CD4-positive, alpha-beta T cell (primary cell): ENCODE results near the gene SPOPL. TPM values are rescaled to one million over a fixed set of nuclear protein-coding genes. Genes with fewer than 3 reads are reported as not detected.

Source experiments
- ATAC-seq: fragments of 200-7000 bp; cut with Tn5 transposase; one replicate; pipeline ENCODE4 v1.10.0; 2022; ENCODE audit warnings: mild to moderate bottlenecking; ENCODE audit not compliant: poor library complexity
- CTCF ChIA-PET: fragments of 350-600 bp; sonication (Branson Sonifier 250); formaldehyde crosslinking; loops from one replicate; lab custom pipeline; 2021; ENCODE audit warnings: antibody characterized with exemption, inconsistent platforms; lab: Charles Lee
- POLR2A ChIA-PET: fragments of 350-600 bp; sonication (Branson Sonifier 250); formaldehyde crosslinking; loops from one replicate; lab custom pipeline; 2021; ENCODE audit warnings: antibody characterized with exemption, inconsistent platforms; lab: Charles Lee
- DNase-seq, 14 experiments: peaks; one replicate each; pipeline ENCODE4 v3.0.0-alpha.2; 2013 to 2020; ENCODE audit warnings: mixed read lengths in 2 of 14
- H3K27ac ChIP-seq, 2 donors: one replicate each; pipeline versions ENCODE4 v1.5.1 to v1.7.0; 2013; ENCODE audit warnings: low read length in 2 of 2, low read depth in 1 of 2, mild to moderate bottlenecking in 1 of 2
- H3K27me3 ChIP-seq, 2 experiments: 1 replicate in 1 of 2; 2 replicates in 1 of 2; pipeline versions ENCODE4 v1.6.1 to v1.7.0; 2013; ENCODE audit warnings: low read length in 2 of 2, control low read depth in 1 of 2, mild to moderate bottlenecking in 1 of 2, moderate library complexity in 1 of 2; ENCODE audit not compliant: insufficient read depth in 2 of 2, control insufficient read depth in 1 of 2
- H3K36me3 ChIP-seq: one replicate; pipeline ENCODE4 v1.6.1; 2013; ENCODE audit warnings: low read length, control low read depth; ENCODE audit not compliant: insufficient read depth
- H3K4me1 ChIP-seq: one replicate; pipeline ENCODE4 v1.6.1; 2013; ENCODE audit warnings: low read length, control low read depth; ENCODE audit not compliant: insufficient read depth
- H3K4me3 ChIP-seq: one replicate; pipeline ENCODE4 v1.5.1; 2013; ENCODE audit warnings: mild to moderate bottlenecking, low read length, moderate library complexity
- H3K9me3 ChIP-seq, 2 experiments: 1 replicate in 1 of 2; 2 replicates in 1 of 2; pipeline versions ENCODE4 v1.6.1 to v1.7.0; 2013; ENCODE audit warnings: low read length in 2 of 2, mild to moderate bottlenecking in 2 of 2, control low read depth in 1 of 2, moderate library complexity in 1 of 2; ENCODE audit not compliant: control insufficient read depth in 1 of 2, insufficient read depth in 1 of 2
- H3K27ac Mint-ChIP-seq: one replicate; pipeline ENCODE4 v1.8.0; 2020; ENCODE audit warnings: mixed read lengths
- H3K27me3 Mint-ChIP-seq: one replicate; pipeline ENCODE4 v1.8.0; 2021; ENCODE audit warnings: mixed read lengths
- H3K36me3 Mint-ChIP-seq: one replicate; pipeline ENCODE4 v1.8.0; 2021; ENCODE audit warnings: low read depth, mixed read lengths
- H3K4me1 Mint-ChIP-seq: one replicate; pipeline ENCODE4 v1.8.0; 2021; ENCODE audit warnings: low read depth, mixed read lengths
- H3K4me3 Mint-ChIP-seq: one replicate; pipeline ENCODE4 v1.8.0; 2020; ENCODE audit warnings: mild to moderate bottlenecking, mixed read lengths
- H3K9me3 Mint-ChIP-seq: one replicate; pipeline ENCODE4 v1.8.0; 2020; ENCODE audit warnings: mixed read lengths
- CTCF ChIP-seq: fragments of 200-600 bp; IDR thresholded peaks from one replicate; pipeline ENCODE4 v1.8.0; 2022; ENCODE audit warnings: antibody characterized with exemption, mild to moderate bottlenecking
- intact Hi-C, 2 experiments: fragments of 100-400 bp; cut with DNase I in 1 of 2; cut with micrococcal nuclease in 1 of 2; formaldehyde crosslinking; loops; one replicate each; pipeline versions ENCODE4 v1.15.1 to v1.9.0; 2023 to 2025; cut with DNase I, micrococcal nuclease
- total RNA-seq, 174 experiments: library from RNA in 2 of 174; stranded (reverse) in 2 of 174; gene quantifications; one replicate each; pipeline ENCODE4 v1.2.3 and lab custom pipeline; 2021 to 2026

SPOPL gene
- total RNA-seq, 2 experiments from 2014 or later = 12.0 to 13.2 TPM

- Mint-ChIP-seq H3K27ac (no peak overlapping the region), H3K4me1 (no peaks in the 10 kb centered on the region), H3K36me3 (no peaks in the 10 kb centered on the region), H3K9me3 (no peaks in the 10 kb centered on the region), H3K4me3 (no peak overlapping the region), H3K27me3 (no peaks in the 10 kb centered on the region)
- Histone ChIP-seq H3K27ac (no peak overlapping the region), H3K36me3 (no peaks in the 10 kb centered on the region), H3K4me1 (no peaks in the 10 kb centered on the region), H3K4me3 (no peak overlapping the region), H3K9me3 (no peaks in the 10 kb centered on the region), H3K27me3 (no peaks in the 10 kb centered on the region)
- CTCF ChIA-PET = no interaction called here
- TF ChIP-seq CTCF = no peak
- intact Hi-C loops = no loop called here
- no peak for ATAC-seq
- DNase-seq = no peak
- POLR2A ChIA-PET = no interaction called here
Measured at GRCh38 chr2:138600732-138601457, 99.3 kb downstream of the SPOPL start.

- Histone ChIP-seq H3K27me3 (no peaks in the 10 kb centered on the region), H3K27ac (no peak overlapping the region), H3K4me3 (no peak overlapping the region), H3K9me3 (no peaks in the 10 kb centered on the region), H3K4me1 (no peaks in the 10 kb centered on the region), H3K36me3 (no peaks in the 10 kb centered on the region)
- no peak for ATAC-seq
- ChIA-PET POLR2A (no interaction called here), CTCF (no interaction called here)
- Mint-ChIP-seq H3K9me3 (no peaks in the 10 kb centered on the region), H3K27ac (no peak overlapping the region), H3K27me3 (no peaks in the 10 kb centered on the region), H3K36me3 (no peaks in the 10 kb centered on the region), H3K4me1 (no peaks in the 10 kb centered on the region), H3K4me3 (no peak overlapping the region)
- no peak for TF ChIP-seq CTCF
- intact Hi-C loops = no loop called here
- DNase-seq = no peak
Measured at GRCh38 chr2:138601458-138602165, 100.0 kb downstream of the SPOPL start.

GRCh38 chr2:138602166-138602460, 100.5 kb downstream of the SPOPL start:
- CTCF ChIA-PET = interaction anchor here (1.3 kb wide), 1 partner anchor 10 kb away, joined by 3 read pairs; no protein-coding TSS in a partner anchor
- no peaks in the 10 kb centered on the region for H3K36me3 ChIP-seq
- ATAC-seq (no peak), DNase-seq (no peak)
- H3K27ac ChIP-seq = no peak overlapping the region
- no peaks in the 10 kb centered on the region for H3K4me1 ChIP-seq
- H3K27me3 ChIP-seq = no peaks in the 10 kb centered on the region
- no peaks in the 10 kb centered on the region for H3K9me3 ChIP-seq
- H3K27ac Mint-ChIP-seq = no peak overlapping the region
- no peaks in the 10 kb centered on the region for H3K27me3 Mint-ChIP-seq
- no peaks in the 10 kb centered on the region for H3K9me3 Mint-ChIP-seq
- H3K36me3 Mint-ChIP-seq = no peaks in the 10 kb centered on the region
- no peaks in the 10 kb centered on the region for H3K4me1 Mint-ChIP-seq
- POLR2A ChIA-PET = no interaction called here
- H3K4me3 ChIP-seq = no peak overlapping the region
- intact Hi-C loops = no loop called here
- TF ChIP-seq CTCF = no peak
- no peak overlapping the region for H3K4me3 Mint-ChIP-seq
